Measurements from ENCODE around the gene TBPL2. TPM values are rescaled to one million over a fixed set of nuclear protein-coding genes. Genes with fewer than 3 reads are reported as not detected.
A peak's percentile ranks its signal among the peaks of the same experiment; 100 is the strongest.

TBPL2 gene
- total and polyA plus RNA-seq, 8 donors = not detected

GRCh38 chr14:55411426-55412389 lies 28.7 kb downstream of the TBPL2 start, which contains the start of gene ATG14:
TSS of gene ATG14 (minus strand) at chr14:55411830. CDS start at chr14:55411822, 8 bp downstream.
- WGBS, 2 donors = 3% methylated on average over 54 to 57 of the region's 57 CpGs
- Histone ChIP-seq H3K36me3 (no peaks in the 10 kb centered on the region), H3K4me3 (peak within 1 kb of the TSS; percentile 88 to 100 (median 95)), H3K4me1 (peaks cover 4 to 13% (median 7%) of the 10 kb centered on the region in 3 donors), H3K27me3 (no peaks in the 10 kb centered on the region), H3K27ac (peak within 1 kb of the TSS; percentile 9 to 68 (median 51)), H3K9me3 (no peaks in the 10 kb centered on the region)
- intact Hi-C loops (cut with DNase I) = no loop called here
- ATAC-seq (peak; percentile 99 to 100 (median 100)), DNase-seq (peak; percentile 80 to 88 (median 83)), FAIRE-seq (no peak)
- TF ChIP-seq CTCF (IDR thresholded peaks at IDR 0.05) = no peak

DNA sequence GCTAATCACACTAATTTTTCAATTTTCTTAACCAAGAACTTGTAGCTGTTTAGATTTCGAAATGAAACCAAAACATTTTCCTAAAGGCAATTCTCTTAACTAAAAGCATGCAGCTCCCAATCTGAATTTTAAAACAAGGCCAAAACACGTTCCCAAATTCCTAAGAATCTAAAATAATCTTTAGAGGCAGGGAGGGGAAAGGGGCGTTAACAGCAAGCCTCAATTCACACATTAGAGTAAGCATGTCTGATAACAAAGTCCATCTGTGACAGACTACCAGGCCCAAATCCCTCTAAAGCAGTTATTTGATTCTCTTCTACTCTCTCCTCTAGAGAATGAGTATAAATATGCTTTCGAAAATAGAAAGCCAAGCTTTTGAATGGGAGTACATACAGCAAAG lies 29.5 kb downstream of the TBPL2 start:
- Histone ChIP-seq H3K4me1 (peaks cover 4 to 13% (median 7%) of the 10 kb centered on the region in 3 donors), H3K9me3 (no peaks in the 10 kb centered on the region), H3K36me3 (no peaks in the 10 kb centered on the region), H3K27me3 (no peaks in the 10 kb centered on the region), H3K27ac (no peak overlapping the region), H3K4me3 (peak overlapping the region; percentile 88 to 100 (median 95))
- ATAC-seq = no peak
- intact Hi-C loops (cut with DNase I) = no loop called here
- no peak for DNase-seq
- TF ChIP-seq CTCF (IDR thresholded peaks at IDR 0.05) = no peak
- FAIRE-seq = no peak
- 6 to 13% methylated on average over 4 of the region's 4 CpGs for WGBS, 2 donors

DNA sequence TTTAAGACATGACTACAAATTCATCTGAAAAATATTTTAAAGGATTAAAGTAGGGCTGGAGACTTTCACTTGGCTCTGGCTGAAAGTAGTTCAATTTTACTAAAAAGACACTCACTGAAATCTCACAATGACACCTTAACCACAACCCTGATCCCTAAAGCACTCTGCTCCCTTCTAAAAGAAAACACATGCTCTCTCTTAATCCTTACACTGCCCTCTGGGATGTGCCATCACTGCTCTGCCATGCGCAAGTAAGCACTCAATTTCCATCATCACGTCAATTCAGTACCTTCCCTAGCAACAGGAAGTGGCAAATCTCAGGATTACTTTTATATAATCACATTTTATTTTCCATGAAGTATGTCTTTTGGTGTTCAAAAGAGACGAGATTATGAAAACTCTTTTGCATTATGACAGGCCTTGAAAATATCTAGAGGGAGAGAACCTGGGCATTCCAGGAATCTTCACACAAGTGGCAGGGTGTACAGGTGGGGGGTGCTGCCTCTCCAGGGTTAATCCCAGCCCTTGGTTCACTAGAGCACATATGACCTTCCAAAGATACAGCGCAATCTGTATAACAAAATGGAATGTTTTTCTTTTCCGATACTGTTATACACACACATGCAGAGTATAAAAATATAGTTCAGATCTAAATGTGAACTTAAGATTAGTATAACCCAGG lies 36.1 kb downstream of the TBPL2 start:
- intact Hi-C loops (cut with DNase I) = no loop called here
- no peak for TF ChIP-seq CTCF (IDR thresholded peaks at IDR 0.05)

DNA sequence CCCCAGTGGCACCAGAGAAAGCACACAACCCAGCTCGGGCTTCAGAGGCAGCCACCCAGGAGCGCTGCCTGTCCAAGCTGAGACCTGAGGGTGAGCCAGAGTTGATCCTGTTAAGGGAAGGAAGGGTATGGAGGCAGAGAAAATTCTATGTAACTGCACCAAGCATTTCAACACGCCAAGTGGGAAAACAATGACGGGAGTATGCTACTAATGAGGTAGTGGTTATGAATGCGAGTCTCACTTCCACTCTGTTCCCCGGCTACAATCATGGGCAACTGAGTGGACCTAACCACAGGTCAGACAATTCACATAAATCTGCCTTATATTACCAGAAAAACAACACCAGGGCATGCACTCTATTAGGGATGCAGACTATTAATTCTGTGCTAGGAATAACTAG lies 38.7 kb downstream of the TBPL2 start:
- no peak for ATAC-seq
- Histone ChIP-seq H3K27me3 (no peaks in the 10 kb centered on the region), H3K27ac (no peak overlapping the region), H3K4me3 (no peak overlapping the region), H3K36me3 (no peaks in the 10 kb centered on the region), H3K4me1 (peaks cover 0 to 11% (median 0%) of the 10 kb centered on the region in 3 donors), H3K9me3 (no peaks in the 10 kb centered on the region)
- FAIRE-seq = no peak
- TF ChIP-seq CTCF (IDR thresholded peaks at IDR 0.05) = no peak
- no peak for DNase-seq
- intact Hi-C loops (cut with DNase I) = no loop called here
- 90 to 95% methylated on average over 6 of the region's 6 CpGs for WGBS, 2 donors

More for the DNA sequence above, 36.1 kb downstream of the TBPL2 start:
- peak in 1 of 4 donors; percentile 46 for ATAC-seq
- H3K9me3 ChIP-seq = no peaks in the 10 kb centered on the region
- no peak overlapping the region for H3K4me3 ChIP-seq
- no peak for DNase-seq
- WGBS, 2 donors = 48 to 60% methylated on average over 5 of the region's 5 CpGs
- no peaks in the 10 kb centered on the region for H3K36me3 ChIP-seq
- peaks cover 0 to 7% (median 0%) of the 10 kb centered on the region in 3 donors for H3K4me1 ChIP-seq
- H3K27ac ChIP-seq = no peak overlapping the region
- H3K27me3 ChIP-seq = no peaks in the 10 kb centered on the region
- no peak for FAIRE-seq
